NCI-H446 (cell line): ENCODE measurements around the gene PDIA5.
A peak's percentile ranks its signal among the peaks of the same experiment; 100 is the strongest.
"Not testable (repeated sequence)": the region's sequence is repeated elsewhere in the genome, so short reads cannot be mapped to it uniquely, and the experiment has no call there.

ENCODE experiments used
- DNase-seq, 2 experiments: peaks; one replicate each; lab custom pipeline; 2025; lab: John Stamatoyannopoulos, UW

PDIA5 gene

DNA sequence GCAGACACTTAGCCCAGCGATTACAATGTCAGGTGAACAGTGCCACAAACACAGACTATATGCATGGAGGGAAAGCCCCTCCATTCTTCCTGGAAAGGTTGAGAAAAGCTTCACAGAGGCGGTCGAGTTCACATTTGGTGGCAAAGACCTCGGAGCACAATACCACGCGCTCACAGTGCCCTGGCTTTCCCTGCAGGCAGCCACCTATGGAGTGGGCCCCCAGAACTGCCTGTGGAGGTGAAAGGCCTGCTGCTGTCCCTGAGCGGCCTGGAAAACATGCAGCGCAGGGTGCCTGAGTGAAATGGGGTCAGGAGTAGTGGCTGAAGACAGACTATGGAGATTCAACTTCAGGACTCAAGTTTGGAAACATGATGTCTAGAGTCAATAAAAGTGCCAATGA lies 26.9 kb downstream of the PDIA5 start:
- DNase-seq: no peak

- DNase-seq: no peak
These were observed 27.9 kb downstream of the PDIA5 start for GRCh38 chr3:123094516-123095313.

DNA sequence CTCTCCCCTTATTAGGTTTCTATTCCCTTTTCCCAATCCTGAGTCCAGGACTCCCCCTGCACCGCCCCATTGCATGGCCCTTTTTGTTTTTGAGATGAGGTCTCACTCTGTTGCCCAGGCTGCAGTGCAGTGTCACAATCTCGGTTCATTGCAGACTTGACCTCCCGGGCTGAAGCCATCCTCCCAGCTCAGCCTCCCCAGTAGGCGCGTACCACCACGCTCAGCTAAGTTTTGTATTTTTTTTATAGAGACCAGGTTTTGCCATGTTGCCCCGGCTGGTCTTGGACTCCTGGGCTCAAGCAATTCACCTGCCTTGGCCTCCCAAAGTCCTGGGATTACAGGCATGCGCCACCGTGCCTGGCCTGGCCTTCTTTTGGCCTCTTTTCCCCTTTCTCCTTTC lies 29.3 kb downstream of the PDIA5 start:
- no peak for DNase-seq

DNA sequence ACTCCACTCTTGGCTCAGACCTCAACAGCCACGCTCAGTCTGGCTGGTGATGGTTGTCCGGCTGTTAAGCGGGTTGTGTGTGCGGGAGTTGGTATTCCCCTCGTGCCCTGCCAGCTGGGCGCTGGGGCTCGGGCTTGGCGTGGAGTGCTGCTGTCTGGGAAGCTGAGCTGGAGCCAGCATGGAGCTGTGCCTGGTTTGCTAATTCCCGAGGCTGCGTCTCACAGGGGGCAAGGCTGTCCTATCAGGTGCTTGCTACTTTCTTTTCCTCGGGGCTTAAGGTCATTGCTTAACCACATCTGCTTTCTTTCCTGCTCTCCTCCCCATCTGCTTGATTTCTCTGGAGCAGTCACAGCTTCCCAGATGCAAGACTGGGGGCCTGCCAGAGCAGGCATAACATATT lies 29.9 kb downstream of the PDIA5 start:
- peak; percentile 37 to 91 for DNase-seq

DNA sequence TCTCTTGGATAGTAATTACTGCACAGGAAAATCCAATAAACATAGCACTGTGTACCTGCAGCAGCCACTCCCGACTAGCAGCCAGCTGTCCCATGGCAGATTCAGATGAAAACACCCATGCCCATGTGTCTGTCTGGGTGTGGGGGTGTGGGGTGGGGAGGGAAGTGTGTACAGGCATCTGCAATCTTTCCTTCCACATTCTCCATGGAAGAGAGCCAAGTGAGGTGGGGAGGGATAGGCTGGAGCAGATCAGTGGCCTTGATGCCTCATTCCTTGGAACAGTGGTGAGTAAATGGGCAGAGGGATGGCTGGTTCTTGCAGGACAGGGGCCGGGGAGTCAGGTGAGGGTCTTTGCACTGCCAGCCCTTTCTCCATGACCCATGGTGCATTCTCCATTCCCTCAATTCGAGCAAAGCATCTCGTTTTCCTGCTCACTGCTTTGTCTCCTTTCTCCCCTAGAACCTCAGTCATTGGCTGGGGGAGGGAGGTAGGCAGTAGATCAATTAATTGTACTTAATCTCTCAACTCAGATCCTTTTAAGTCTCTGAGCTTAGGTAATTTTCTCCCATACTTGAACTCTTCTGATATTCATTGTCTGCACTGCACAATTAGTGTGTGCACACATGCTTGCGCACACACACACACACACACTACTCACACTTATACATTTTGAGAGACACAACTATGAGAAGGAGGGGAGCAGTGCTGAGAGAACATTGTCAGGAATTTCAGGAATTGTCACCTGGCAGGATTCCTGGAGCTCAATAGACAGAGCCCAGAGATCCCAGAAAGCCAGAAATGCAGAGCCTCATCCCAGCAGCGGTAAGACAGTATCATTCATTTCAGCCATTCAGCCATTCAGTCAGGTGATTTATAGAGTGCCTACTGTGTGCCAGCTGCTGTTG lies 31.9 kb downstream of the PDIA5 start:
- no peak for DNase-seq

GRCh38 chr3:123099331-123100192 lies 32.7 kb downstream of the PDIA5 start:
- no peak for DNase-seq

DNA sequence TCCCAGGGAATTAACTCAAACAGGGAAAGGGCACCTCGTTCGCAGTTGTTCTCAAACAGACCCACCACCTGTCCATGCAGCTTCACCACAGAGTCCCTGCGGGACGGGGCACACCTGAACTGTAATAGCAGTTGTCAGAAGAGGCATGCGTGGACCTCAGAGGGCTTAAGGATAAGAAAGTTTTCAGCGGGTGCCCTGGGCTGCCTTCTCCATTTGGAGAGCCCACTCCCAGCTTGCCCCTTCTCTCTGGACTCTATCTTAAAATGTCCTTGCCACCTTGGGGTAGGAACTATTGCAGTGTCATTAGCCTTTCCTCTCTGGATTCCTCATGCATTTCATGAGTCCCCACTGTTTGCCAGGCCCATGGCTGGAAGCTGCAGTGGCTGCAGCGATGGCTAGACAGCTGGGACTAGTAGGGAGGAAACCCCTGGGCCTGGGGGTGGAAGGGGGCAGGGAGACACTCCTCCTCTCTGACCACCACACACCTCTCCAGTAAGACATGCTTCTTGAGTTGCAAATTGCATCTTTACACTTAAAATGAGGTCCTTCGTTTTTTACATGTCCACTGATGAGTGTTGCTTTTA lies 33.5 kb downstream of the PDIA5 start:
- no peak for DNase-seq

DNA sequence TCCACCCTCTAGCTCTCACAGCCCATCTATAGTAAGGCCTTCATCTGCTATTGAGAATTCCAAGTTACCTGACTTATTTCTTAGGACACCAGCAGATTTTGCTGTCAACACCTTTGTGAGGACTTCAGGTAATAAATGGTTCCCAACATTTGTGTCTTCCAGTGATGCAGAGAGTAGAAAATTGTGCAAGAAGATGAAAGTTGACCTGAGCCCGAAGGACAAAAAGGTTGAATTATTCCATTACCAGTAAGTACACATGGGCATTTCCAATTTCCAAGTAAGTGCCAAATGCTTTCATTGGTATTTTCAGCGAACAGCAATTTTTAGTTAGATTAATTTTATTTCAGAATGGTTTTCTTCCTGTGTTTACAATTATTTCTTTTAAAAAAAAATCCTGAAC lies 35.4 kb downstream of the PDIA5 start:
- no peak for DNase-seq

DNA sequence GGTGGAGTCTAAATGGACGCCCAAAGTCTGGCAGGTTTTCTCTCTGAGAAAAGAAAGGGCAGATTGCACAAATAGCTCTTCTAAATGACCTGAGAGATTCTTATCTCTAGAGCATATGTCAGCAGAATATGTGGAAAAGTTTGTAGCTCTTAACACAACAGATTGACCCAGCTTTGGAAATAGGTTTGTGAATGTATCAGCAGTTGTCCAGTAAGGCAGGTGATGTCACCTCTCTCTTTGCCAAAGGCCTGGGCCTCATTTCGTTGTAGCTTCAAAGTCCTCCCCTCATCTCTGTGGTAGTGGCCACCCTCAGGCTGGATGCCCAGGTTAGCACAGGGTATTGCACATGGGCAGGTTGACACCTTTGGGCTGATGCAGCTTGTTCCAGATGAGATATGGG lies 36.0 kb downstream of the PDIA5 start:
- no peak for DNase-seq

- DNase-seq: no peak
These were observed 37.7 kb downstream of the PDIA5 start for GRCh38 chr3:123104550-123104949.

GRCh38 chr3:123105201-123106189 lies 38.7 kb downstream of the PDIA5 start:
- no peak for DNase-seq

DNA sequence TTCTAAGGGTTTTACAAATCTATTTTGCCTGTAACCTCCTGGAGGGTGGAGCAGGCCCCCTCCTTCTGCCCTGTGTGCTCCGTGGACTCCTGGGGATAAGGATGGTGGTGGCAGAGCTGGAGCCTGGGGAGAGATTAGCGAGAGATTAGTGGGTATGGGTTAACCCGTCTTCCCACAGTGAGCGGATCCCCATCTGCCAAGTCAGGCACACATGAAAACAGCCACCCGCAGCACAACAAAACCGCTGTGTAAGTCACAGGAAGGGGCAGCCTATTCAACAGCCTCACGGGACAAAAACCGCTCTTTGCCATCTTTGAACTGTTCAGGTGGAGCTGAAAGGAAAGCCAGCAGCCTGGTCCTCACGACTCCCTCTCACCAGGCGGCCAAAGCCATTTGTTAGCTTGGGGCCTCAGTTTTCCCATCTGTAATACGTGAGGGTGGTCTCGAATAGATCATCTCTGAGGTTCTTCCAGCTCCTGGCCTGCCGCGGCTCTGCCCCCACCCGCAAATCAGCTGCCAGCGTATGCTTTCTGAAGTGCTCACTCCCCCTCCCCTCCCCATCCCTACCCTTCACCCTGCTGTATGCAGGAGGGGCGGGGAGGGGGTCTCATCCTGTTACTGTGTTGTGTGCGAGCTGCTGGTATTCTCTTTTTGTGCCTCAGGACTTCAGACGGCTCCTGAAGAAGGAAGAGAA lies 43.6 kb downstream of the PDIA5 start:
- DNase-seq: no peak

DNA sequence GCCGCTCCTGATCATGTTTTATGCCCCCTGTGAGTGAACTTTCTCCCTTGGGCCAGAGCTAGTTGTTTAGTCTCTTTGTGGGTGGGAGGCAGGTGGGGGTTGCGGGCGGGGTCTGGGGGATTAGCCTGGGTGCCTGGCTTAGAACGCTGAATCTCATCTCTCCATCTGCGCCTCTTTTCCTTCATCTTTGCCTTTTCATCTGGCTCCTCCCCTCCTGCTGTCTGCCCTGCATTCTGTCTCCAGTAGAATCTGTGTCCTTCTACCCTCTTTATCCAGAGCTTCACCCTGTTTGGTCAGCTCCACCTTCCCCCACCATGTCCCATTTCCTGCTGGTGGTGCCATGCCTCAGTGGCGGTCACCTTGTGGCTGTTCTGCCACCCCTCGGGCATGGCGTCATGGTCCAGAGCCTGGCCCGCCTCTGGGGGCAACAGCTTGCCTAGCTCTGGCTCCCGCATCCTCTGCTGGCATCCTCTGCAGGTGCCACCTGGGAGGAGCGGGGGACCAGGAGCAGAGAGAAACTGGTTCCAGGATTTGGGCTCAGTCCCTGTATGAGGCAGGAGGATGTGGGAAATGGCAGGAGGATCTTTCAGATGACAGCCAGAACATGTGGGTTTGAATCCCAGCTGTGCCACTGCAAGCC lies 44.3 kb downstream of the PDIA5 start:
- DNase-seq: no peak

GRCh38 chr3:123111640-123112039 lies 44.8 kb downstream of the PDIA5 start:
- DNase-seq: no peak

- no peak for DNase-seq
These were observed 45.4 kb downstream of the PDIA5 start for GRCh38 chr3:123112232-123112631.

- DNase-seq: not testable (repeated sequence)
These were observed 45.8 kb downstream of the PDIA5 start for GRCh38 chr3:123112656-123113055.

DNA sequence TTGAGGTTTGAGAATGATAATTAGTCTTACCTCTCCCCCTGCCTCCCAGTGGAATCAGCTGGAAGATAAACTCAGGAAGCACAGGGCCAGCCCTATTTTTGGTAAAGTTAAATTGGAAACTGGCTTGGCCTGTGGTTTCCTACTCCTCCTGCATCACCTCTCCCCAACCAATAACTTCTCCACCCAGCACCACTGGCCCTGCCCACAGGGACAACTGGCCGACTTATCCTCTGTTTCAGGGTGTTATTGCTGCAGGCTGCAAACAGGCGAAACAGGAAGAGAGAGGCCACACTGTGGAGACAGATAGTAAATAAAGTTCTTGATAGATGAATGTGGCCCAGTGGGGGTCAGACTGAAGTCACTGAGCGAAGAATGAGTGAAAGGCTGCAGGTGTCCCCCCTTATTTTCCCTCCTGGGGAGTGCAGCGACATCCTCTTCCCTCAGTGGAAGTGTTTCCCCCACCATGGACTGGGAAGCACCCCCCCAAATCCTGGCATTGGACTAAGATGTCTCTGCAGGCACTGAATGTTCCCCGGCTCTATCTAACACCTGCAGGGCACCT lies 47.1 kb downstream of the PDIA5 start:
- no peak for DNase-seq

- DNase-seq: no peak
These were observed 49.3 kb downstream of the PDIA5 start for GRCh38 chr3:123116116-123116515.

- DNase-seq: no peak
These were observed 52.6 kb downstream of the PDIA5 start for GRCh38 chr3:123119388-123119787.
